Omental fat pad (tissue), 4 donors: ENCODE measurements around the gene KCNIP4. TPM values are rescaled to one million over a fixed set of nuclear protein-coding genes. Genes with fewer than 3 reads are reported as not detected.

Experiments used
- ATAC-seq: fragments of 150-250 bp; one replicate; pipeline ENCODE4 v1.9.1; 2016; ENCODE audit warnings: mild to moderate bottlenecking, moderate library complexity; ENCODE audit not compliant: low FRiP score
- DNase-seq: peaks from one replicate; pipeline ENCODE4 v3.0.0-alpha.2; 2019; ENCODE audit warnings: low spot score
- total RNA-seq, 4 donors: library from RNA; depleted of rRNA; stranded (reverse); fragments of >200 nt; gene quantifications; one replicate each; pipeline ENCODE4 v1.1.0, GENCODE V29; 2016
- TF ChIP-seq, protein P1 (sequence below), 3 donors: fragments of 450-650 bp; IDR thresholded peaks; one replicate each; pipeline ENCODE4 v1.5.1; 2016 to 2017; ENCODE audit warnings: antibody characterized with exemption in 3 of 3, mild to moderate bottlenecking in 3 of 3, moderate library complexity in 2 of 3

KCNIP4 gene
- total RNA-seq, 4 donors from 2014 or later: 0.37 TPM; not detected in 3

DNA sequence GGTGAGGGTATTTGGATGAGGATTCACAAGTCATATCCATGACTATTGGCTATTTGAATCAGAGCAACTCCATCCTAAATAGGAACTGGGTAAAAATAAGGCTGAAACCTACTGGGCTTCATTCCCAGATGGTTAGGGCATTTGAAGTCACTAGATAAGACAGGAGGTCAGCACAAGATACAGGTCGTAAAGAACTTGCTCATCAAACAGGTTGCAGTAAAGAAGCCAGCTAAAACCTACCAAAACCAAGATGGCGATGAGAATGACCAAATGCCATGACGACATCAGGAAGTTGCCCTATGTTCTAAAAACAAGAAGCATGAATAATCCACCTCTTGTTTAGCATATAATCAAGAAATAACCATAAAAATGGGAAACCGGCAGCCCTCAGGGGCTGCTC, 1023.4 kb downstream of the KCNIP4 start:
- no peak for ATAC-seq
- no peak for DNase-seq
- TF ChIP-seq, protein P1, sequence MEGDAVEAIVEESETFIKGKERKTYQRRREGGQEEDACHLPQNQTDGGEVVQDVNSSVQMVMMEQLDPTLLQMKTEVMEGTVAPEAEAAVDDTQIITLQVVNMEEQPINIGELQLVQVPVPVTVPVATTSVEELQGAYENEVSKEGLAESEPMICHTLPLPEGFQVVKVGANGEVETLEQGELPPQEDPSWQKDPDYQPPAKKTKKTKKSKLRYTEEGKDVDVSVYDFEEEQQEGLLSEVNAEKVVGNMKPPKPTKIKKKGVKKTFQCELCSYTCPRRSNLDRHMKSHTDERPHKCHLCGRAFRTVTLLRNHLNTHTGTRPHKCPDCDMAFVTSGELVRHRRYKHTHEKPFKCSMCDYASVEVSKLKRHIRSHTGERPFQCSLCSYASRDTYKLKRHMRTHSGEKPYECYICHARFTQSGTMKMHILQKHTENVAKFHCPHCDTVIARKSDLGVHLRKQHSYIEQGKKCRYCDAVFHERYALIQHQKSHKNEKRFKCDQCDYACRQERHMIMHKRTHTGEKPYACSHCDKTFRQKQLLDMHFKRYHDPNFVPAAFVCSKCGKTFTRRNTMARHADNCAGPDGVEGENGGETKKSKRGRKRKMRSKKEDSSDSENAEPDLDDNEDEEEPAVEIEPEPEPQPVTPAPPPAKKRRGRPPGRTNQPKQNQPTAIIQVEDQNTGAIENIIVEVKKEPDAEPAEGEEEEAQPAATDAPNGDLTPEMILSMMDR (IDR thresholded peaks at IDR 0.05): no peak

DNA sequence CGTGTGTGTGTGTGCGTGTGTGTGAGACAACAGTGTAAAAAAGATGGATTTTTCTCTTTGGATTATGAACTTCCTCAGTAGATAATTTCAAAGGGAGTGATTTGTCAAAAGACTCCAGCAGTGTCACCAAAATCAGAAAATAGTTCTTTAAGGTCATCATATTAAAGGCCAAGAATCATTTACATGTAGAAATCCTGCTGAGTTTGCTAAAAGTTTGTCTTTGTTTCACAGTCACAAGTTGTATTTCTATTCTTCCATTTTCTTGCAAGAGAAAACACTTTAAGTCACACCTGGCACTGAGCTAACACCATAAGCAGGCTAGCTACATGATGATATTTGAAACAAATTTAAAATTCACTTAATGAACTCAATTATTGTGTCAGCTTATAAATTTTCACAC, 1025.6 kb downstream of the KCNIP4 start:
- TF ChIP-seq, protein P1 (IDR thresholded peaks at IDR 0.05): no peak
- ATAC-seq (no peak), DNase-seq (no peak)

DNA sequence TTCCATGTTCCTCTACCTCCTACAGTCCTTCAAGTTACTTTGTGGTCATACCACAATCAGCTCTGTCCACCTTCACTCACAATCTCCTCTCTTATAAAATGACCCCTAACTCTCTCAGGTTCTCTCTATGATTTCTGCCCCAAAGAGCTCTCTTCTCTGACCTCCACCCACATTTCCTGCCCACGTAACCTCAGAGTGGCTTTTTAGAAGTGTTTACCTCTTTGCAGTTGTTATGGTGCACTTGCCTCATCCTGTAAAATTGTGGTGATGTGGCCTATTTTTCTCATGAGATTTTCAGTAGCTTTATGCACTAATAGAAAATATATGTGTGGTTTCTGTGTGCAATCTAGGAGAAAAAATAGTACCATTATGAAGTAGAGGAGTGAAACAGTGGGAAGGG, 1032.5 kb downstream of the KCNIP4 start:
- ATAC-seq: no peak
- DNase-seq: no peak
- TF ChIP-seq, protein P1 (IDR thresholded peaks at IDR 0.05): no peak

DNA sequence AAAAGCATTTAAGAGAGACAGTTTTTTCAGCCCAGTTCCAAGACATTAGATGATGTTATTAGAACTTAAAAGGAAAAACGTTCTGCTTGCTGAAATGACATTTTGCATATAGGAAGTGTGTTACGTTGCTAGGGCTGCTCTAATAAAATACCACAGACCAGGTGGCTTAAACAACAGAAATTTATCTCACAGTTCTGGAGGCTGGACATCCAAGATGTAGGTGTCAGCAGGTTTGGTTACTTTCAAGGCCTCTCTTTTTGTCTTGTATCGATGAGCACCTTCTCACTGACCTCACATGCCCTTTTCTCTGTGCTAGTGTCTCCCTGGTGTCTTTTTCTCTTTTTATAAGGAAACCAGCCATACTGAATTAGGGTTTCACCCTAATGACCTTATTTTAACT, 1043.6 kb downstream of the KCNIP4 start:
- ATAC-seq (no peak), DNase-seq (no peak)
- TF ChIP-seq, protein P1 (IDR thresholded peaks at IDR 0.05): no peak

DNA sequence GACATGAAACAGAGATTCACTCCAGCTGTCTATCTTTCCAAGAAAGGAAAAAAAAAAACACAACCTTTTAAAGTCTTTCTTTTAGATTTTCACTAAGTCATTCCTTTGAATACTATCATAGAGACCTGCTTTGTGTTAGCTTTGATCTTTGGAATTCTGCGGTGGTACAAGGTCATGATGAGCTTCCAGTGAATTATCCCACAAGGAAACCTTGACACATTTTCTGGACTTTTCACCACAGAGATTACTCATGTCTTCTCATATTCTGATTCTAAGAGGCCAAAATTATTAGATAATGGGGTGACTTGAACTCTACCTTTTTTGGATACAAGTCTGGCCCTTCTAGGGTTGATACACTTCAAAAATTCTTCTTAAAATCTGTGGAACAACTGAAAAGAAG, 1046.7 kb downstream of the KCNIP4 start:
- no peak for DNase-seq
- no peak for ATAC-seq
- TF ChIP-seq, protein P1 (IDR thresholded peaks at IDR 0.05): no peak

DNA sequence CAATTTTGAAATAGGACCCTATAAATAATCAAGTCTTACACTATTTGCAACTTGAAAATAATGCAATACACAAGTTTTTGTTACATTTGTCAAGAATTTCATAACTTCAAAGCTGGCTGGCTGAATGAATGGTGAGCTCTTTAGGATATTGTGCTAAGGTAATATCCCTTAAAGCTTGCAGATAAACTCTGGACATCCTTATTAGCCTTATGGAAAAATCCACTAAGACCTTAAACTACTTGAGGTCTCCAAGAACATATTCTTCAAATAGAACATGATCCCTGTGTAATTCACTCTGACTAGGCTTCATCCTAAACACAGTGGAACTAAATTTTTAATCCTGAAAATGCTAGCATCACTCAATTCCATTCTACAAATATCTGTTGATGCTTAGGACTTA, 1049.0 kb downstream of the KCNIP4 start:
- TF ChIP-seq, protein P1 (IDR thresholded peaks at IDR 0.05): no peak
- ATAC-seq: no peak
- no peak for DNase-seq

DNA sequence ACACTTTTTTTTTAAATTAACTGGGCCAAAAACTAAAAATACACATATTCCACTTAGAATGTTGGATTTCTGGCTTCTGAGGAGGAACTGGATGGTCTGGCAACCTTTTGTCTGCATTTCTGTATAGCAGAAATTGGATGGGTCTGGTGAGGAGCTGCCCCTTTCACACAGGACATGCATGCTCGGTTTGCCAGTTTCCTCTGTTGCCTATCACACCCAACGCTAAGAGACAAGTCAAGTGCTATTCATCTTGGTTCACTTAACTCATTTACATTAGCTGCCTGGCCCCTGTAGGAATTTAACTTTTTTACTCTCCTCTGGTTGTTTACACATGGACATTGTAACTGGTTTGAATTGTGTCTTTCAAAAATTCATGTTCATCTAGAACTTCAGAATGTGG, 1052.6 kb downstream of the KCNIP4 start:
- TF ChIP-seq, protein P1 (IDR thresholded peaks at IDR 0.05): no peak
- ATAC-seq (no peak), DNase-seq (no peak)
